Measurements from ENCODE around the gene CPLANE1.

GRCh38 chr5:37187465-37187977 is 61.7 kb downstream of the CPLANE1 start:
- TF ChIP-seq TARDBP (IDR thresholded peaks at IDR 0.05) (no peak), SP1 (IDR thresholded peaks at IDR 0.05) (no peak), ELF4 (IDR thresholded peaks at IDR 0.05) (no peak), BHLHE40 (IDR thresholded peaks at IDR 0.05; ENCODE audit: borderline replicate concordance) (no peak), HDGF (IDR thresholded peaks at IDR 0.05; ENCODE audit: borderline replicate concordance) (no peak), FOXK2 (IDR thresholded peaks at IDR 0.05) (no peak), ZNF384 (IDR thresholded peaks at IDR 0.05) (no peak), SUZ12 (IDR thresholded peaks at IDR 0.05) (no peak), L3MBTL2 (conservative IDR thresholded peaks at IDR 0.05) (no peak), FOXM1 (IDR thresholded peaks at IDR 0.05; ENCODE audit: borderline replicate concordance) (no peak)
